Thoracic aorta (tissue), 2 donors: Measurements from ENCODE around the gene CTCF. TPM values are rescaled to one million over a fixed set of nuclear protein-coding genes. Genes with fewer than 3 reads are reported as not detected.

Experiments
- ATAC-seq: fragments of 150-250 bp; one replicate; pipeline ENCODE4 v1.8.0; 2017; ENCODE audit warnings: low read depth; ENCODE audit not compliant: insufficient number of reproducible peaks, low FRiP score
- DNase-seq: peaks from one replicate; pipeline ENCODE4 v3.0.0-alpha.2; 2020; ENCODE audit warnings: low spot score
- H3K27ac ChIP-seq, 2 donors: fragments of 200-600 bp; sonication (generic); 1 replicate in 1 of 2; 2 replicates in 1 of 2; pipeline ENCODE4 v1.5.1; 2016; ENCODE audit warnings: mild to moderate bottlenecking in 2 of 2, moderate library complexity in 2 of 2
- H3K27me3 ChIP-seq: fragments of 200-600 bp; sonication (generic); replicated peaks from 2 replicates; pipeline ENCODE4 v1.6.0; 2016; ENCODE audit warnings: mild to moderate bottlenecking; ENCODE audit not compliant: insufficient read depth
- H3K36me3 ChIP-seq: fragments of 200-600 bp; sonication (generic); one replicate; pipeline ENCODE4 v1.5.1; 2016
- H3K4me1 ChIP-seq, 2 donors: fragments of 200-600 bp; sonication (generic); 1 replicate in 1 of 2; 2 replicates in 1 of 2; pipeline versions ENCODE4 v1.5.1 to v1.6.0; 2016; ENCODE audit warnings: low read depth in 2 of 2, mild to moderate bottlenecking in 1 of 2; ENCODE audit not compliant: control insufficient read depth in 1 of 2
- H3K4me3 ChIP-seq: fragments of 200-600 bp; sonication (generic); 2 replicates; pipeline ENCODE4 v1.5.1; 2016; ENCODE audit warnings: mild to moderate bottlenecking
- H3K9me3 ChIP-seq: fragments of 200-600 bp; sonication (generic); 2 replicates; pipeline ENCODE4 v1.5.1; 2016
- total RNA-seq, 2 donors: library from RNA; depleted of rRNA; stranded (reverse); fragments of >200 nt; gene quantifications; one replicate each; pipeline versions ENCODE4 v1.1.0 to v1.2.3, GENCODE V29; 2016
- TF ChIP-seq, protein P1 (sequence below): fragments of 200-600 bp; sonication (generic); IDR thresholded peaks from one replicate; pipeline ENCODE4 v1.5.1; 2019; ENCODE audit warnings: antibody characterized with exemption

Gene CTCF
- total RNA-seq, 2 donors from 2014 or later, result 23.0 to 26.7 TPM

DNA sequence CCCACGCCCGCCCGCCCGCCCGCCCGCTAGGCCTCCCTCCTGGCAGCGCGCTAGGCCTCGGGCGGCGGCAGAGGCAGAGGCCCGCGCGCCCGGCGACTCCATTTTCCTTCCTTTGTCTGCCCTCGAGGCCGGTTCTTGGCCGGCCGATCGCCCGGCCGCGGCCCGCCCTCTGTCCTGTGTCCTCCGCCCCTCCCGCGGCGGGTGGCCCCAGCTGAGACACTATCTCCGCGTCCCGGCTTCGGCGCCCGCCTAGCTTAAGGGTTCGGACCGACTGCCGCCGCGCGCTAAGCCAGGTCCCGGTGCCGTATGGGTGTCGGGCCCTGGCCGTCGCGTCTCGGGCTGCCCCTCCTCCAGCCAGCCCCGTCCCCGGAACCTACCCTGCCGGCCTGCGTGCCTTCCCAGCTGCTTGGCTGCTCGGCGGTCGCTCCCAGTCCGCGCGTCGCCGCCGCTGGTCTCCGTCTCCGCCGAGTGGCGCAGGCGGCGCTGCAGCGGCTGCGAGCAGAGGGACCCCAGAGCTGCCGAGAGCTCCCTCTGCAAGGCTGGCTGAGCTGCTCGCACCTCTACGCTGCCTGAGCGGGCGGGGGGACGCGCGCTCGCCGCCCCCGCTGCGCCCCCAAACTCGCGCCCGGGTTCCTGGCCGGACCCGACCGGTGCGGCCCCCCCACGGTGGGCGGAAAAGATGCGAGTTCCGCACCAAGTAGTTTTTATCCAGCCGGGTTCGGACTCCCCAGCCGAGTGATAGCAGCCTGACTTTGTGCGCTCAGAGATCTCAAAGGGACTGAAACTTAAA, 787 bp downstream of the CTCF start:
- Histone ChIP-seq H3K27me3 (no peaks in the 10 kb centered on the region), H3K4me3 (peak overlapping the region; percentile 82), H3K9me3 (no peaks in the 10 kb centered on the region), H3K27ac (peak overlapping the region; percentile 98 to 99), H3K4me1 (peaks cover 15 to 22% of the 10 kb centered on the region in 2 donors), H3K36me3 (no peaks in the 10 kb centered on the region)
- DNase-seq (no peak), ATAC-seq (no peak)
- TF ChIP-seq, protein P1, sequence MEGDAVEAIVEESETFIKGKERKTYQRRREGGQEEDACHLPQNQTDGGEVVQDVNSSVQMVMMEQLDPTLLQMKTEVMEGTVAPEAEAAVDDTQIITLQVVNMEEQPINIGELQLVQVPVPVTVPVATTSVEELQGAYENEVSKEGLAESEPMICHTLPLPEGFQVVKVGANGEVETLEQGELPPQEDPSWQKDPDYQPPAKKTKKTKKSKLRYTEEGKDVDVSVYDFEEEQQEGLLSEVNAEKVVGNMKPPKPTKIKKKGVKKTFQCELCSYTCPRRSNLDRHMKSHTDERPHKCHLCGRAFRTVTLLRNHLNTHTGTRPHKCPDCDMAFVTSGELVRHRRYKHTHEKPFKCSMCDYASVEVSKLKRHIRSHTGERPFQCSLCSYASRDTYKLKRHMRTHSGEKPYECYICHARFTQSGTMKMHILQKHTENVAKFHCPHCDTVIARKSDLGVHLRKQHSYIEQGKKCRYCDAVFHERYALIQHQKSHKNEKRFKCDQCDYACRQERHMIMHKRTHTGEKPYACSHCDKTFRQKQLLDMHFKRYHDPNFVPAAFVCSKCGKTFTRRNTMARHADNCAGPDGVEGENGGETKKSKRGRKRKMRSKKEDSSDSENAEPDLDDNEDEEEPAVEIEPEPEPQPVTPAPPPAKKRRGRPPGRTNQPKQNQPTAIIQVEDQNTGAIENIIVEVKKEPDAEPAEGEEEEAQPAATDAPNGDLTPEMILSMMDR, result no peak

DNA sequence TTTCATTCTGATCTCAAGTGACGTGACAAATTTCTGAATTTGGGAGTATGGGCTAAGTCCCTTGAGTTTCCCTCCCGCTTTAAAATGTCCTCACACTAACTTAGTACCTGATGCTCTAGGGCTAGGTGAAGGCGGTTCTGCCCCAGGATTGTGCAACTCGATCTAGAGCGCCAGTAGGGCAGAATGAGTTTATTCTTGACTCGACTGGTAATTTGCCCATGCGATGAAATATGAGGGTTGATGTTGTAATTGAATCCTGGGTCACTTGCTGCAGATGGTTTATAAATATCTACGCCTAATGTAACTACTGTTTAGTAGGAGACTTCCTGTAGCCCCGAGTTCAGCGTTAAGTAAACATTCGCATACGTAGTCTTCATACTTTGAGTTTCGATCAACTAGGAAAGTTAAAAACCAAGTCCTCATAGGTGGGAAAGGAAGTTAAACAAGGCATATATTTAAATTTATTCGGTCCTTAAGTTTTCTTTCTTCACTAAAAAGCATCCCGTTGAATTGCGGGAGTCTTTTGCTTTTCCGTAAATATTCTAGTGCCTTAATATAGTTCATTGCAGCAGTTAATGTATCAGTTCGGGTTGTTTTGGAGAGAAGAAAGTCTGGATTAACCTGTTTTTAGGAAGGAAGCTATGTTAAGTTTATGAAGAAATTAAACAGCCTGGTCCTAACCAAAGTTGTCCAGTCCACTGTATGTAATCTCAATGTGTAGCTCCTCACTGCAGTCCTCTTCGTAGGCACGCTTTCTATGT, 1.6 kb downstream of the CTCF start:
- Histone ChIP-seq H3K4me3 (peak overlapping the region; percentile 82), H3K27ac (peak overlapping the region; percentile 98 to 99), H3K27me3 (no peaks in the 10 kb centered on the region), H3K36me3 (no peaks in the 10 kb centered on the region), H3K4me1 (peaks cover 15 to 25% of the 10 kb centered on the region in 2 donors), H3K9me3 (no peaks in the 10 kb centered on the region)
- ATAC-seq, result peak; percentile 33
- DNase-seq, result no peak
- TF ChIP-seq, protein P1, result no peak

DNA sequence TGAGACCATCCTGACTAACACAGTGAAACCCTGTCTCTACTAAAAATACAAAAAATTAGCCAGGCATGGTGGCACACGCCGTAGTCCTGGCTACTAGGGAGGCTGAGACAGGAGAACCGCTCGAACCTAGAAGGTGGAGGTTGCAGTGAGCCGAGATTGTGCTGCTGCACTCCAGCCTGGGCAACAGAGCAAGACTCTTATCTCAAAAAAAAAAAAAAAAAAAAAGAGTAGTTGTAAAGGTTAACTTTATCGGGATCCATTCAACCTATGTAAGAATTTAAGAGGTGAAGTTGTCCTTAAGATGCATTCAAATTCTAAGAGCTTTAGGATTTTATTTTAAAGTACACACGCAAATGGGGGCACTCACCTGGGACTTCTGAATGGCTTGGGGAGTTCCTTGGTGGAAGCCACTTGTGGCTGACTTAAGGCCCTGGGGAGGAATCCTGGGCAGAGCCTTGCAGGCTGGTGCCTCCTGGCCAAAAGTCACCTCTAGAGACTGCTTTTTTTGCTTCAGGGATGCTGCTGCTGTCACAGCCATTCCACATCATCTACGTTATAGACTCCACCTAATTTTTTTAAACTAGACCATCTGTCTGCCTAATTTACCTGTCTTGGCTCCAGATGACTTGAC, 3.3 kb downstream of the CTCF start:
- H3K27me3 ChIP-seq, result no peaks in the 10 kb centered on the region
- ATAC-seq (no peak), DNase-seq (no peak)
- no peak overlapping the region for H3K27ac ChIP-seq
- no peak overlapping the region for H3K4me3 ChIP-seq
- TF ChIP-seq, protein P1, result no peak
- H3K36me3 ChIP-seq, result no peaks in the 10 kb centered on the region
- H3K9me3 ChIP-seq, result no peaks in the 10 kb centered on the region
- H3K4me1 ChIP-seq, result peaks cover 15 to 25% of the 10 kb centered on the region in 2 donors

DNA sequence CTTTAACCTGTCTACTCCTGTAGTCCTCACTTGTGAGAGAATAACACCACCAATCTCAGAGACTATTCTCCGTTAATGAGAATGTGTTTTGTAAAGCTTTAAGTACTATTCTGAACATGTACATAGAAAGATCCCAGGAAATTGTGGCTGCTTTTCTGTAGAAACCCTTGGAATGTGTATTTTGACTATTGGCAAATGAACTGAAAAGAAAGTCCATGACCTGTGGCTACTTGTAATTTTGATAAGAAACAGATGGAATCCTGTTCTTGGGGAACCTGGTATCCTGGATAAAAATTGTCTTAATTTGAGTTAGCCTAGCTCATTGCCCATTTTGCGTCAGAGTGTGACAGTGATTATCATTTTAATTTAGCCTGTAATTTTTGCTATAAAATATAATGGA, 9.1 kb downstream of the CTCF start:
- H3K4me3 ChIP-seq, result no peak overlapping the region
- TF ChIP-seq, protein P1, result no peak
- DNase-seq (no peak), ATAC-seq (no peak)
- H3K4me1 ChIP-seq, result peaks cover 0 to 3% of the 10 kb centered on the region in 2 donors
- no peak overlapping the region for H3K27ac ChIP-seq
- peaks cover 14% of the 10 kb centered on the region for H3K36me3 ChIP-seq
- H3K27me3 ChIP-seq, result no peaks in the 10 kb centered on the region
- no peaks in the 10 kb centered on the region for H3K9me3 ChIP-seq

DNA sequence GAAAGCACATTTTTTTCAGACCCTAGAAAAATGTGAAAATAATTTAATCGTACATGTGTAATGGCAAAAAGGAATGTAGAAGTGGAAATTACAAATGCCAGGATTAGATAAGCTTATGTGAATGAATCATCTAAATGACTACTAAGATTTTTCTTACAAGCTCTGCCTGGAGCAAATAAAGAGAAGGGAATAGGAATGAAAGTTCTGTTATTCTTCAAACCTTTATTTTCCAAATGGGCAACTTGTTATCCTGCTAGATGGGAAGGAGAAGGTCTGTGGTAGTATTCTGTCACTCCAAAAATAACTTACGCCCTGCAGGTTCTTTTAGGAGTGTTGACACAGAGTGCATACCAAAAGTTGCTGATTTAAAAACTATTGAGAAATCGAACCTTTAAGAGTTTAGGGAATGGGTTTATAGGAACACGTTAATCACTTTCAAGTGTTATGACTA, 9.7 kb downstream of the CTCF start:
- Histone ChIP-seq H3K27me3 (no peaks in the 10 kb centered on the region), H3K4me1 (peaks cover 0 to 3% of the 10 kb centered on the region in 2 donors), H3K36me3 (peaks cover 14% of the 10 kb centered on the region), H3K4me3 (no peak overlapping the region), H3K27ac (peak overlapping the region in 1 of 2 donors; percentile 15), H3K9me3 (no peaks in the 10 kb centered on the region)
- ATAC-seq, result no peak
- TF ChIP-seq, protein P1, result no peak
- no peak for DNase-seq
